GM19463 (cell line): ENCODE data around the gene SLAIN1.
"Not testable (repeated sequence)": the region's sequence is repeated elsewhere in the genome, so short reads cannot be mapped to it uniquely, and the experiment has no call there.

Source experiments
- ATAC-seq: cut with Tn5 transposase; IDR thresholded peaks from one replicate; pipeline ENCODE4 v1.9.1; 2021; ENCODE audit warnings: mild to moderate bottlenecking, moderate library complexity; ENCODE audit not compliant: unreplicated experiment

SLAIN1 gene

DNA sequence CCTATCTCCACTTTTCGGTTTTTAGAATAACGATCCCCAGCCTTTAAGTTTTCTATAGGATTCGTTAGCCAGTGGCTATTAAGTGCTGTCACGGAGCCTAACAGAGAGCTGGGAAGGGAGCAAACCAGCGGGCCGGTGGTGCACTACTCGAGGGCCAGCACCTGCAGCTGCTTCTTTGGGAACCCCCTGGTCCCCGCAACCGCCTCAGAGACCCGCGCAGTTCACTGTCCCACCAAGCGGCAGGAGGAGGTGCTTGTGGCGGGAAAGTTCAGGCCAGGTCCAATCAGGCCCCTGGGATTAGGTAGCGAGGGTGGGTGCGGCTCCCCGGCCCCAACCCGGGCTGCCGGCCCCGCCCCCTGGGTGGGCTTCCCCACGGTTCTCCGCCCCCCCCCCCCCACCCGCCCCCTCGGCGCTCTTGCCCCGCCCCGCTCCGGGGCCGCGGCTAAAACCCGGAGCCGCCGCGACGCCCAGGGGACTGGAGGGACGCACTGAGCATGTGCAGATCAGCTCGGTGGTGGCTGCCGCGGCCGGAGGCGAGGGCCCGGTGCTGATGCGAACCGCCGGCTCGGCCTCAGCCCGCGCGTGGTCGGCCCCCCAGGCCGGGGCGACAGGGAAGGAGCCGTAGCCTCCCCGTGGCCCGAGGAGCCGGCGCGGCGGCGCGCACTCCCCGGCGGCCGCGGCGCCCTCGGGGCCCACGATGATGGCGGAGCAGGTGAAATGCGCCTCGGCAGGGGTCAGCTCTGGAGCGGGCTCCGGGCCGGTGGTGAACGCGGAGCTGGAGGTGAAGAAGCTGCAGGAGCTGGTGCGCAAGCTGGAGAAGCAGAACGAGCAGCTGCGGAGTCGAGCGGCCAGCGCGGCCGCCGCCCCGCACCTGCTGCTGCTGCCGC, at the start of gene SLAIN1:
TSS of gene SLAIN1 (plus strand) at position 471 of the 887 bp plus-strand sequence. CDS start at position 698, 227 bp downstream.
- peak; percentile 66 for ATAC-seq

DNA sequence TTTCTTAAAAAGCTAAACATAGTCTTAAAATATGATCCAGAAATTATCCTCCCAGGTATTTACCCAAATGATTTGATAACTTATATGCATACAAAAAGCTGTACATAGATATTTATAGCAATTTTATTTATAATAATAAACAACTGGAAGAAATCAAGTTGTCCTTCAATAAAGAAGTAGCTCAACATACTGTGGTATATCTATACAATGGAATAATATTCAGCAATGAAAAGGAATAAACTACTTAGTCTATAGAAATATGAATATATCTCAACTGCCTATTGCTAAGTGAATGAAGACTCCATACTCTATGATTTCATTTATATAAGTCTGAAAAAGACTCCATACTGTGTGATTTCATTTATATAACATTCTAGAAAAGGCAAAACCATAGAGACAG, 47.1 kb upstream of the SLAIN1 start:
- no peak for ATAC-seq

DNA sequence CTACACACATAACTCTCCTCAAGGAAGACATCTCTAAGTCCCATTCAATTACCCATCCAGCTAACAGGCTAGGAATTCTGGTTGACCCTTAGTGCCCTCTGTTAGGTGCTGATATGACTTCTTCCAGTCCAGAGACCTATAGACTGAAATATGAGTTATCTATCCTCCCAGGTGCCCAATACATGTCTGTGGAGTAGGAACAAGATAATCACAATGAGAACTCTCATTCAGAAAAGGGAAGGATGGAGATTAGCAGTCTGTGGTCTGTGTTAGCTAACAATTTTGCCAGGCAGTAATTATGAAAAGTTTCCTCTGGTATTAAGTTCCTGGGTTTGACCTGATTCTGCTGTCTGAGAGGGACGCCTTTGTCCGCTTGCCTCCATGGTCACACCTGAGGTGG, 44.2 kb upstream of the SLAIN1 start:
- ATAC-seq: no peak

DNA sequence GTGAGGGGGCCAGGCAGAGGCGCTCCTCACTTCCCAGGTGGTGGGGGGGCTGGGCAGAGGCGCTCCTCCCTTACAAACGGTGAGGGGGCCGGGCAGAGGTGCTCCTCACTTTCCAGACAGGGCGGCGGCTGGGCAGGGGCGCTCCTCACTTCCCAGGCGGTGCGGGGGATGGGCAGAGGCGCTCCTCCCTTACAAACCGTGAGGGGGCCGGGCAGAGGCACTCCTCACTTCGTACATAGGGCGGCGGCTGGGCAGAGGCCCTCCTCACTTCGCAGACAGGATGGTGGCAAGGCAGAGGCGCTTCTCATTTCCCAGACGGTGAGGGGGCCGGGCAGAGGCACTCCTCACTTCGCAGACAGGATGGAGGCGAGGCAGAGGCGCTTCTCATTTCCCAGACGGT, 37.5 kb upstream of the SLAIN1 start:
- ATAC-seq: not testable (repeated sequence)

DNA sequence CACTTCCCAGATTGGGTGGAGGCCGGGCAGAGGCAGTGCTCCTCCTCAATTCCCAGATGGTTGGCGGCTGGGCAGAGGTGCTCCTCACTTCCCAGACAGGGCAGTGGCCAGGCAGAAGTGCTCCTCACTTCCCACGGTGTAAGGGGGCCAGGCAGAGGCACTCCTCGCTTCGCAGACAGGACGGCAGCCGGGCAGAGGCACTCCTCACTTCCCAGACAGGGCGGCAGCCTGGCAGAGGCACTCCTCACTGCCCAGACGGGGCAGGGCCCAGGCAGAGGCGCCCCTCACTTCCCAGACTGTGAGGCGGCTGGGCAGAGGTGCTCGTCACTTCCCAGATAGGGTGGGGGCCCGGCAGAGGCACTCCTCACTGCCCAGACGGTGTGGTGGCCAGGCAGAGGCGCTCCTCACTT, 36.6 kb upstream of the SLAIN1 start:
- ATAC-seq: no peak

DNA sequence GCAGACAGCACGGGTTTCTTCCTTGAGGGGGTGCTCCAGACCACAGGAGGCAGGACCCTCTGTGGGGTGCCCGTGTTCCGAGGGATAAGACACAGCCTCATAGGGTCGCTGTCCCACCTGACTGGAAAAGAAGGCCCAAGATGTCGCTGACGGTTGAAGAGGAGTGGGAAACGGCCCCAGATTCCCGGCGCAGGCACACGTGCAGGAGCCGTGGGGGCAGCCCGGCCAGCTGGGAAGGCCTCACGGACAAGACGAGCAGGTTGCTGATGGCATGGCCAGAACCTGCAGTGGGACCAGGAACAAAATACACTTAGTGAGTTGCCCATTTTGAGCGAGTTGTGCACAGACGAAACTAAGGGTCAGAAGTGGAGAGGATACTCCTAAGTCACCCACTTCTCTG, 35.2 kb upstream of the SLAIN1 start:
- ATAC-seq: not testable (repeated sequence)

DNA sequence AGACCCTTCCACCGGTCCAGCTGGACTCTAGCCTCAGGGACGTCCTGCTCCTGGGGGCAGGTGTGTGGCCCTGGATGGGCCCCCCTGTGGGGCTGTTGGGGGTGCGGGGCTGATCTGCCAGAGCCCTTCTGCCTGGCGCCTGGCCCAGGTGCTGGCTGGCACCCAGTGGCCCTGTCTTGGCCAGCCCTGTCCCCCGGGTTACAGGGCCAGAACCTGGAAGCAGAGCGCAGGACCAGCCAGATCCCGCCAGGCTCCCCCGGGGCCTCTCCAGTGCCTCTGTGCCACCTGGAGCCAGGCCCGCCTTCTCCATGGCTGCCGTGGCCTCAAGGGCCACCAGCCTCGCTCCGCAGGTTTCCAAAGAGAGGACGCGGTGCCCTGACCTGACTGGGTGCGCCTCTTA, 34.7 kb upstream of the SLAIN1 start:
- not testable (repeated sequence) for ATAC-seq

DNA sequence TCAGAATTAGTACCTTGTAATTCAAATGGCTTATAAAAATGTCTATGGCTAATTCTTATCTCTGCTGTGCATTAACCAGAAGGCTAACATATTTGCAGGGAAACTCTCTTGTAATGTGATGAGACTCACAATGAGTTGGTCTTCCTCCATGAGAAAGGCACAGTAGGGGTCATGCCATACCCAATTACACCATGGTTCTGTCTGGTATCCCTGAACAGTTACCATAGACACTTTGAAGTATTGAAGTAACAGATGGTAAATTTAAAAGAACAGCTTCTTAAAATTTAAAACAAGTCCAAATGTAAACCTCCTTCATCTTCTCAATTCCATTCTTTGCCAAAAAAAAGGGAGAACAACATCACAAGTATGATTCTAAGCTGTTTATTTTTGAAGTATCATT, 22.6 kb upstream of the SLAIN1 start:
- no peak for ATAC-seq

DNA sequence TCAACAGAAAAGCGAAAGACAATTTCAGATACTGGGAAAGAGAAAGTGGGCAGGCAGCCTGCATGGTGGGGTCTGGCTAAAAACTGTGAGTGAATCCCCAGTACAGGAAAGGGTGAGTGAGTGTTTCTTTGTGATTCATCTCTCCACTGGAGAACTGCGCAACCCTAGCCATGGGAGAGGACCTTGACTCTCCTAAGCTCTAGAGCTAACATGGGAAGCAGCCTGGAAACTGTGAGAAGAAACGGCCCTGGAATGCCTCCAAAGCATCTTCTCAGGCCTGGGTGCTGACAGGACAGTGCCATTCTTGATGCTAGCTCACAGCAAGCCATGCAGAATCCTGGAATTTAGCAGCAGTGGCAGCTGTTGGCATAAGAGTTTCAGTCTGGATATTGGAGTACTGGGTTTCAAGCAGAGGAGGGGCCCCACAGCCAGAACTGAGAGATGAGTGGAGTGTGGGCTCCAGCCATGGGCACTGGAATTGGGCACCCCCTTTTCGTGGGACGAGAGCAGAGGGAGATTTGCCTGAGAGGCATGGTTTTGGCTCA, 18.7 kb upstream of the SLAIN1 start:
- ATAC-seq: no peak

DNA sequence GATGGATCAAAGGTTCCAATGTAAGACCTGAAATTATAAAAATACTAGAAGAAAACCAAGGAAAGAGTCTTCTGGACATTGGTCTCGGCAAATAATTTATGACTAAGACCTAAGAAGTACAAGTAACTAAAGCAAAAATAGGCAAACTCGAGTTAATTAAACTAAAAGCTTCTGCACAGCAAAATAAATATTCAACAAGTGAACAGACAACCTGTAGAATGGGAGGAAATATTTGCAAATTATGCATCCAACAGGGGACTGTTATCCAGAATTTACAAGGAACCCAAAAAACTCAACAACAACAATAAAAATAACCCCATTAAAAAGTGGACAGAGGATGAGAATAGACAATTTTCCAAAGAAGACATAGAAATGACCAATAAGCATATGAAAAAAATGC, 9.7 kb upstream of the SLAIN1 start:
- ATAC-seq: no peak

DNA sequence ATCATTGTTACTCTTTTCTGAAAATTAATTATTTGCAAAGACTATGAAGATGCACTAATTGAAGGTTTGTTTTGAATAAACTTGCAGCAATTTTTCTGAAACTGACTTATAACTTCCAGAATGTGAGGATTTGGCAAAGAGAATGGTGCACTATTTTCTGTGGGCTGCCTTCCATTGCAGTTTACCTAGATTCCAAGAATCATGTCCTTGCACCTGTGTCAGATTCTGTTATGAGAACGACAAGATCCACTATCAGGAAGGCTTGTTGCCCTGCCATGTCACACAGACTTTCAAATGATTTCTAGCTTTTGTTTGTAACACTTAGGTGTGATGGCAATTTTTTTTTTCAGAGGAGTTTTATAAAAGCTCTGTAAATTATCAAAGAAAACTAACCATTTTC, 5.6 kb upstream of the SLAIN1 start:
- no peak for ATAC-seq

DNA sequence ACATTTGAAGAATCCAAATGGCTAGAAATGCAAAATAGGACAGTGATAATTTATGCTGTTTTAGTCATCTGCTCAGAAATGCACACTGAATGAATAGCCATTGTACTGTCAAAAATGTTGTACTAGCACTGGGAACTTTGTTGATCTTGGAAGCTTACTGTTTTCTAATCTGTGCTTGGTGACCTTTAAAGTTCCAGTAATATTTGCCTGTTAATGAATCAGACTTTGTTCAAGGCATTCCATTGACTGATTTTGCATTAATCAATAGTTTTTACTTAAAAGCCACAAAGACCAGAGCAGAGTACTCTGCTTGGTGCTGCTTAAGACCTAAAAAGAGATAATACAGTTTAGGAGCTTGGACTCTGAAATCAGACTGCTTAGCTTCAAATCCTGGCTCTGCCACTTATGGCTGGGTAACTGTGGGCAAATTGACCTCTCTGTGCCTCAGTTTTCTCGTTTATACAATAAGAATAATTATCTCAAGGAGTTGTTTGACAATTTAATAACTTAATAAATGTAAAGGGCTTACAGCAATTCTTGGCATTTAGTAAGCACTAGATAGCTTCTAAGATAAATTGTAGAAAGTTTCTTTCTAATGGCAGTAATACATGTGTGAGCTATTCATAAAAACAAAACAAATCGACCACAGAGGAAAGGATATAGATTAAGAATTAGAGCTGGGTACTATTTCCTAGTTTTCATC, 4.6 kb upstream of the SLAIN1 start:
- ATAC-seq: no peak

DNA sequence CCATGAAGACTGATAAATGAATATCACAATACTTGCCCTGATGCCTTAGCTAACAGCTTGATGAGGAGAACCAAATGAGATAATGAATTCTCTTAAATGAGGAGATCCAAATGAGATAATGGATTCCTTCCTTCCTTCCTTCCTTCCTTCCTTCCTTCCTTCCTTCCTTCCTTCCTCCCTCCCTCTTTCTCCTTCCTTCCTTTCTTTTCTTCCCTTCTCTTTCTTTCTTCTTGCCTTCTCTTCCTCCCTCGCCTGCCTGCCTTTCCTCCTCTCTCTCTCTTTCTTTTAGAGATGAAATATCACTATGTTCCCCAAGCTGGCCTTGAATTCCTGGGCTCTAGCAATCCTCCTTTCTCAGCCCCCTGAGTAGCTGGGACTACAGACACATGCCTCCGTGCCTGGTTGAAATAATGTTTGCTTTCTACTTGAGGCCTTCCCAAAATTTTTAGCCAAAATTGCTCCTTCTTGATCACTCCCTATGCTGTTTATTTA, 4.0 kb upstream of the SLAIN1 start:
- no peak for ATAC-seq

DNA sequence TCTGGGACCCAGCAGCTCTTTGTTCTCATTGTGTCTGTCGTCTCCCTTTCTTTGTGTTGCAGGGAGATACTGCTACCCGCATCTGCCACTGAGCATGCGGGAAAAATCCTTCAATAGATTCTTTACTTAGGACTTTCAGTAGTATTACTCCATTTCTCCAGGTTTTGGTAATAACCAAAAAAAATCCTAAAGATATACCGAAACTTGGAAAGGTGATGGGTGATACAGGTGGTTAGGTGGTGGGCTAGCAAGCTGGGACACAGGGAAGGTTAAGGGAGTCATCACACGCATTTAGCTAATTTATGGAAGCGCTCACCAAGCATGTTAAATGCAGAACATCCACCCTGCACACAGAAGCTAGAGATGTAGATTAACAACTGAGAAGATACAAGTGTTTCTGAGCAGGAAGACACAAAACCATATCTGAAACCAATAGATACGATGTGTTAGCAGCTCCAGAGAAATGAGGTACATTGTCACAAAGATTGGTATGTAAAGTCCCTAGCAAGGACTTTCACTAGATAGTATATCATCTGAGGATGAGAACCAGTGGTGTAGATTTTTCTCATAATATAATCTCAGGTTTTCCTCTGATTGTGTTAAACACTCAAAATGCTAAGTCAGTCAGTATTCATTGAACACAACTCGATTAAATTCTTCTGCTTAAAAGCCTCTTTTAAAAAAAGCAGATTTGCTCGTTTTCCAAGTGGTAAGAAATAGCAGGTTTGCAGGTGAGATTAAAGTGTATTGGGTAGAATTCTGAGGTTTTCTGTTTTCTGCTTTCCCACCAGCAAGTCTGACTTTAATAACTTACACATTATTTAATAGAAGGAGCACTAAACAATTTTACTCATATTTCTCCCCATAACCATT, 1.2 kb upstream of the SLAIN1 start:
- ATAC-seq: no peak

DNA sequence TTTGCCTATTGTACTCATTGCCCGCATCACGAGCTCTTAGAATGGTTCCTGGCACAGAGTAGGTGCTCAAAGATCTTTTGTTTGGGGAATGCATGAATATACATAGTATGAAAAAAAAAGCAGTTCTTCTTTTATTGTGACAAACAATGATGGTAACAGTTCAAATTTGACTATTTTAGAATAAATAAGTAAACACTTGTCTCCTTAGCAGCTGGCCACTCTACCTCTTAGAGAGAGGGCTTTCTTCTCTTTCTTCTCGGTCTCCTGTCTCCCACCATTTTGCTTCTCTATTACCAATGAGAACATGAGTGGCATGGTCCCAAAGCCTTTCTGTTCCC, 639 bp upstream of the SLAIN1 start:
- peak; percentile 2 for ATAC-seq

DNA sequence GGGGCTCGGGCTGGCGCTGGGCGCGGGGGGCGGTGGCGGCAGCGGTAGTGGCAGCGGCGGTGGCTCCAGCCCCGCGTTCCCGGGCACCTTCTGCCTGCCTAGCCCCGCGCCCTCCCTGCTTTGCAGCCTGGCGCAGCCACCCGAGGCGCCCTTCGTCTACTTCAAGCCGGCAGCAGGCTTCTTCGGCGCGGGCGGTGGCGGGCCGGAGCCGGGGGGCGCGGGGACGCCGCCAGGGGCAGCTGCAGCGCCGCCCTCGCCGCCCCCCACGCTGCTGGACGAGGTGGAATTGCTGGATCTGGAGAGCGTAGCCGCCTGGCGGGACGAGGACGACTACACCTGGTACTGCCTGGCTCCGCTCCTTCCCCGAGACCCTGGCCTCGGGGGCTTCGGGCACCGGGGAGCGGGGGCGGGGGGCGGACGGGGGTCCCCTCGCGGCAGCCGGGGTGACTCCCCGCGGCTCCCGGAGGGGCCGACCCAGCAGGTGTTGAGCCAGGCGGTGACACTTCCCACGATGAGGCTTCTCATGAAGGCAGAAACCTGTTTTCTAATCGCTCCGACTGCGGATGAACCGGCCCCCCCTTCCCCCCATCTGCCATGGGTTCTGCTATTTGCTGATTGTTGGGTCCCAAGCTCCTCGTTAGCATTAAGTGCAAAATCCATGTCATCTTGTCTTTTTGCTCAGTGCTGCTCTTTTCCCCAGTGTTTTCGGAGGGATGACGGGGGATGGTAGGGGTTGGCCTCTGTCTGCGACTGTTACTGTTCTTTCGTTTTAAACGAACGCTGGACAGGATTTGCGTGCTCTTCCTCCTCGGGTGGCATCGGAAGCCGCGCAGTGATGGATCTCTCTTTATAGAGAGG, 943 bp downstream of the SLAIN1 start:
- ATAC-seq: peak; percentile 22

DNA sequence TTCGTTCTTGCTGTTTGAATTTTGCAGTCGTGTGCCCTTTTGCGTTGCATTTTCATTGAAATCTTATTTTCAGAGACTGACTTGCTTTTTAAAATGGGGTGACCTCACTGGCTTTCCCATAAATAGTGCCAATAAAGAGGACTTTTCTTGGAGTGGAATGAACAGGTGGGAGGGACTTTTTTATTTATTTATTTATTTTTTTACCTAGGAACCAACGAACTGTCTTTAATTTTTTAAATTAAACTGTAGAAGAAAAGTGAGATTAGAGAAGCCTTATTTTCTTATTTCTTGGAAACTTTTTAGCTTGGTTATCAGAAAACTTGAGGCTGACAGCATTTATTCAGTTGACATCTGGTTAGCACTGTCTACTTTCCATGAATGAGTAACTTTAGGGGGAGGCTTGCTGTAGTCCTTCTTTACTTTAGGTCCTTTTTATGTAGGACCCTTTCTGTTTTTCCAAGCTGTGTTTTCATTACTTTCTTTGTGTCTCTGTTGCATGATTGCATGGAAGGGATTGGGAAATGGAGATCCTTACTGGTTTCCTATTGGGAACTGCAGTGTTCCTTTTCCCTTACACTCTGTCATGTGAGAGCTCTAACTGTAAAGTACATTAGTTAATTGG, 1.7 kb downstream of the SLAIN1 start:
- no peak for ATAC-seq

DNA sequence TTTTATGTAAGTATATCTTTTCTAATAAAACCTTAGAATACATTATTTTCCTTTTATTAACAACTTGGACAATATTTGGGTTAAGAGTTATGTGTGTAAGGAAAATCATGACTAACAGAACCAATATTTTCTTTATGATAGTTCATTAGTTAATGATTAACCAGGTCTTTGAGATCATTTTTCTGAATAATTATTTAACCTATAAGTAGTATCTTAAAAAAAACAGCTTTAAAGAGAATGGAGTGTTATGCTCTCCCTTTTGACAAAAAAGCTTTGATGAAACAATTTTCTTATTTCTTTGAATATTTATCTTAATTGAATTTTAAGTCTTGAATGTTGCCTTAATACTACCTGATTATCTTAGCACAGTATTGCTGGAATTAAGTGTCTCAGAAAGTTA, 3.8 kb downstream of the SLAIN1 start:
- no peak for ATAC-seq

DNA sequence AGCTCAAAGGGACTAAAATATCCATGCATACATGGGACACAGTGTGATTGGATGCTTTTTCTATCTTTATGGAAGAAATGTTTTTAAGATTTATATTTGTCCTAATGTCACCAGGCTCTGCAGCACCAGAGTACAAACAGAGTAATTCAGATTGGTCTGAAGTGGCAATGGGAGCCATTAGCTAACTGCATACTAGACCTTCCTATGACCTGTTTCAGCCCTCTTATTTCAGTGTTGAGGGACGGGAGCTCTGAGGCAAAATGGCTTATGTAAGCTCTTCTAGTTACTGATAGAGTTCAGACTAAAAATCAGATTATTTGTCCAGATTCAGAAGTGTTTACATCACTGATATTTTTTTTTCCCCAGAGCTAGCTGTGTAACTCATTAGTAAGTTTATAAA, 4.9 kb downstream of the SLAIN1 start:
- no peak for ATAC-seq

DNA sequence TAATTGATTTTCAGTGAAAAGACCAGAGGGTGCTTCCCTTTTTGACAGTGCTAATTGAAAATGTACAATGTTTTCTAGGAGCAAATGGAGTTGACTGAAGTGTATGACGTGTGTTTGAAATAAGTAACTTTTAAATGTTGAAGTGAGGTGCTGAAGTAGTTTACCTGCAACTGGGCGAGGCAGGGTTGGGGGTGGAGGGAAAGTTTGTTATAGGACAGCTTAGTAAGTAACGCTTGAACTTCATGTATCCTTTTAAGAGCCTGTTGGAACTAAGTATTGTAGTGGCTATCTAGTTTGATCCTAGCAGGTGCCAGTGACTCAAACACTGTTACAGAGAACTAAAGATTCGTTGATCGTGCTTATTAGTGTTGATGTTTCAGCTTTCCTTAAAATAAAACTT, 5.9 kb downstream of the SLAIN1 start:
- ATAC-seq: no peak
